ENCODE measurements around the gene WSB1. TPM values are rescaled to one million over a fixed set of nuclear protein-coding genes. Genes with fewer than 3 reads are reported as not detected.
A peak's percentile ranks its signal among the peaks of the same experiment; 100 is the strongest.

WSB1 gene
- total RNA-seq, 1 donor from 2014 or later, result 443 TPM

GRCh38 chr17:27333410-27333980, 39.6 kb downstream of the WSB1 start:
- H3K4me3 Mint-ChIP-seq (ENCODE audit: unreplicated experiment), result peak overlapping the region; percentile 81
- peaks cover 4% of the 10 kb centered on the region for H3K4me1 Mint-ChIP-seq (ENCODE audit: unreplicated experiment)
- no peaks in the 10 kb centered on the region for H3K9me3 Mint-ChIP-seq (ENCODE audit: unreplicated experiment)
- TF ChIP-seq CTCF (IDR thresholded peaks at IDR 0.05; ENCODE audit: unreplicated experiment), result no peak
- H3K27ac Mint-ChIP-seq (ENCODE audit: unreplicated experiment), result peak overlapping the region; percentile 42
- H3K27me3 Mint-ChIP-seq (ENCODE audit: unreplicated experiment), result peaks cover 4% of the 10 kb centered on the region
- H3K36me3 Mint-ChIP-seq (ENCODE audit: low read depth, unreplicated experiment), result no peaks in the 10 kb centered on the region
- no peak for DNase-seq (ENCODE audit: low spot score)

GRCh38 chr17:27336184-27336583, 42.3 kb downstream of the WSB1 start:
- no peak overlapping the region for H3K4me3 Mint-ChIP-seq (ENCODE audit: unreplicated experiment)
- TF ChIP-seq CTCF (IDR thresholded peaks at IDR 0.05; ENCODE audit: unreplicated experiment), result no peak
- no peaks in the 10 kb centered on the region for H3K36me3 Mint-ChIP-seq (ENCODE audit: low read depth, unreplicated experiment)
- H3K4me1 Mint-ChIP-seq (ENCODE audit: unreplicated experiment), result peaks cover 4% of the 10 kb centered on the region
- no peak overlapping the region for H3K27ac Mint-ChIP-seq (ENCODE audit: unreplicated experiment)
- no peaks in the 10 kb centered on the region for H3K9me3 Mint-ChIP-seq (ENCODE audit: unreplicated experiment)
- peaks cover 4% of the 10 kb centered on the region for H3K27me3 Mint-ChIP-seq (ENCODE audit: unreplicated experiment)
- no peak for DNase-seq (ENCODE audit: low spot score)

GRCh38 chr17:27338536-27338985, 44.6 kb downstream of the WSB1 start:
- no peak for DNase-seq (ENCODE audit: low spot score)
- H3K36me3 Mint-ChIP-seq (ENCODE audit: low read depth, unreplicated experiment), result no peaks in the 10 kb centered on the region
- no peaks in the 10 kb centered on the region for H3K9me3 Mint-ChIP-seq (ENCODE audit: unreplicated experiment)
- H3K4me1 Mint-ChIP-seq (ENCODE audit: unreplicated experiment), result peaks cover under 1% of the 10 kb centered on the region
- no peak overlapping the region for H3K27ac Mint-ChIP-seq (ENCODE audit: unreplicated experiment)
- peaks cover 3% of the 10 kb centered on the region for H3K27me3 Mint-ChIP-seq (ENCODE audit: unreplicated experiment)
- TF ChIP-seq CTCF (IDR thresholded peaks at IDR 0.05; ENCODE audit: unreplicated experiment), result no peak
- no peak overlapping the region for H3K4me3 Mint-ChIP-seq (ENCODE audit: unreplicated experiment)

GRCh38 chr17:27339198-27339835, 45.4 kb downstream of the WSB1 start:
- Mint-ChIP-seq H3K27me3 (ENCODE audit: unreplicated experiment) (peaks cover 3% of the 10 kb centered on the region), H3K9me3 (ENCODE audit: unreplicated experiment) (no peaks in the 10 kb centered on the region), H3K36me3 (ENCODE audit: low read depth, unreplicated experiment) (no peaks in the 10 kb centered on the region), H3K4me3 (ENCODE audit: unreplicated experiment) (no peak overlapping the region), H3K4me1 (ENCODE audit: unreplicated experiment) (peaks cover 3% of the 10 kb centered on the region), H3K27ac (ENCODE audit: unreplicated experiment) (no peak overlapping the region)
- TF ChIP-seq CTCF (IDR thresholded peaks at IDR 0.05; ENCODE audit: unreplicated experiment), result no peak
- DNase-seq (ENCODE audit: low spot score), result no peak

- Mint-ChIP-seq H3K27me3 (ENCODE audit: unreplicated experiment) (peaks cover 3% of the 10 kb centered on the region), H3K4me1 (ENCODE audit: unreplicated experiment) (peaks cover 8% of the 10 kb centered on the region), H3K36me3 (ENCODE audit: low read depth, unreplicated experiment) (no peaks in the 10 kb centered on the region), H3K27ac (ENCODE audit: unreplicated experiment) (peak overlapping the region; percentile 43), H3K4me3 (ENCODE audit: unreplicated experiment) (no peak overlapping the region), H3K9me3 (ENCODE audit: unreplicated experiment) (no peaks in the 10 kb centered on the region)
- TF ChIP-seq CTCF (IDR thresholded peaks at IDR 0.05; ENCODE audit: unreplicated experiment), result no peak
- DNase-seq (ENCODE audit: low spot score), result no peak
Observed at GRCh38 chr17:27339836-27340550, 46.1 kb downstream of the WSB1 start.

Data from endothelial cell (in vitro differentiated cells).